Neural cell (in vitro differentiated cells): ENCODE results near the gene BIK. TPM values are rescaled to one million over a fixed set of nuclear protein-coding genes. Genes with fewer than 3 reads are reported as not detected.

Experiments used
- H2AFZ ChIP-seq: fragments of 200-600, 300-800 bp; sonication (generic), shearing (Covaris generic); 2 replicates; pipeline ENCODE4 v1.6.0; 2014; ENCODE audit warnings: low read depth, mild to moderate bottlenecking, antibody characterized with exemption, low read length, moderate library complexity
- H3F3A ChIP-seq: fragments of 200-600 bp; shearing (Covaris generic); 2 replicates; pipeline ENCODE4 v1.6.1; 2016; ENCODE audit warnings: mild to moderate bottlenecking, moderate library complexity, mixed read lengths, antibody characterized with exemption, low read length; ENCODE audit not compliant: insufficient read depth, poor library complexity, severe bottlenecking
- H3K27ac ChIP-seq: fragments of 200-600, 300-800 bp; sonication (generic), shearing (Covaris generic); 2 replicates; pipeline ENCODE4 v1.5.1; 2014; ENCODE audit warnings: mild to moderate bottlenecking, low read length, moderate library complexity
- H3K27me3 ChIP-seq: fragments of 300-800, 200-600 bp; sonication (generic), shearing (Covaris generic); 2 replicates; pipeline ENCODE4 v1.6.0; 2014; ENCODE audit warnings: mild to moderate bottlenecking, low read depth, low read length, moderate library complexity; ENCODE audit not compliant: insufficient read depth
- H3K36me3 ChIP-seq: fragments of 300-800, 200-600 bp; sonication (generic), shearing (Covaris generic); 2 replicates; pipeline ENCODE4 v1.5.1; 2014; ENCODE audit warnings: mild to moderate bottlenecking, antibody characterized with exemption, low read length, moderate library complexity; ENCODE audit not compliant: insufficient read depth
- H3K4me2 ChIP-seq: fragments of 300-800, 200-600 bp; sonication (generic), shearing (Covaris generic); 2 replicates; pipeline ENCODE4 v1.6.0; 2014; ENCODE audit warnings: mild to moderate bottlenecking, low read length
- H3K4me3 ChIP-seq: fragments of 300-800, 200-600 bp; sonication (generic), shearing (Covaris generic); 2 replicates; pipeline ENCODE4 v1.5.1; 2014; ENCODE audit warnings: mild to moderate bottlenecking, low read length, moderate library complexity
- H3K79me2 ChIP-seq: fragments of 200-600 bp; shearing (Covaris generic); replicated peaks from 2 replicates; pipeline ENCODE4 v1.6.0; 2014; ENCODE audit warnings: mild to moderate bottlenecking, low read length, moderate library complexity; ENCODE audit not compliant: insufficient read depth
- H3K9ac ChIP-seq: fragments of 300-800, 200-600 bp; sonication (generic), shearing (Covaris generic); 2 replicates; pipeline ENCODE4 v1.6.1; 2016; ENCODE audit warnings: mild to moderate bottlenecking, low read length, mixed read lengths
- H3K9me2 ChIP-seq: fragments of 200-600 bp; shearing (Covaris generic); 2 replicates; pipeline ENCODE4 v1.6.1; 2016; ENCODE audit warnings: mild to moderate bottlenecking, low read length, mixed read lengths; ENCODE audit not compliant: insufficient read depth
- H3K9me3 ChIP-seq: fragments of 200-600, 300-800 bp; sonication (generic), shearing (Covaris generic); 2 replicates; pipeline ENCODE4 v1.6.1; 2016; ENCODE audit warnings: mild to moderate bottlenecking, mixed run types, low read length, moderate library complexity, mixed read lengths
- H4K20me1 ChIP-seq: fragments of 200-600 bp; shearing (Covaris generic); 2 replicates; pipeline ENCODE4 v1.6.1; 2016; ENCODE audit warnings: mild to moderate bottlenecking, mixed run types; ENCODE audit not compliant: insufficient read depth
- CTCF ChIP-seq: fragments of 450-650 bp; IDR thresholded peaks from 2 replicates; pipeline ENCODE4 v1.5.1; 2014; ENCODE audit warnings: antibody characterized with exemption, mild to moderate bottlenecking, moderate library complexity; ENCODE audit not compliant: poor library complexity, severe bottlenecking
- EP300 ChIP-seq: fragments of 450-650 bp; conservative IDR thresholded peaks from 2 replicates; pipeline ENCODE4 v1.6.1; 2014; ENCODE audit warnings: antibody characterized with exemption, mild to moderate bottlenecking, moderate library complexity; ENCODE audit not compliant: poor library complexity, severe bottlenecking
- EZH2 ChIP-seq: fragments of 200-600, 300-800 bp; shearing (Covaris generic), sonication (generic); IDR thresholded peaks from 2 replicates; pipeline ENCODE4 v1.6.1; 2014; ENCODE audit warnings: antibody characterized with exemption, low read length, borderline replicate concordance, mild to moderate bottlenecking; ENCODE audit not compliant: insufficient read depth, poor library complexity, severe bottlenecking
- MXI1 ChIP-seq: fragments of 450-650 bp; conservative IDR thresholded peaks from 2 replicates; pipeline ENCODE4 v1.6.1; 2014; ENCODE audit warnings: antibody characterized with exemption, mild to moderate bottlenecking; ENCODE audit not compliant: poor library complexity, severe bottlenecking
- POLR2AphosphoS5 ChIP-seq: IDR thresholded peaks from 2 replicates; pipeline ENCODE4 v1.6.1; 2012
- RAD21 ChIP-seq: fragments of 450-650 bp; conservative IDR thresholded peaks from 2 replicates; pipeline ENCODE4 v1.6.1; 2014; ENCODE audit warnings: antibody characterized with exemption, mild to moderate bottlenecking, moderate library complexity
- REST ChIP-seq: IDR thresholded peaks from 2 replicates; pipeline ENCODE4 v1.6.1; 2012; ENCODE audit warnings: borderline replicate concordance
- SMC3 ChIP-seq: fragments of 450-650 bp; conservative IDR thresholded peaks from 2 replicates; pipeline ENCODE4 v1.6.1; 2014; ENCODE audit warnings: antibody characterized with exemption, mild to moderate bottlenecking, moderate library complexity; ENCODE audit not compliant: poor library complexity
- TAF1 ChIP-seq: IDR thresholded peaks from 2 replicates; pipeline ENCODE4 v1.6.1; 2012; ENCODE audit warnings: low read depth
- polyA plus RNA-seq: library from polyadenylated mRNA; depleted of rRNA; stranded (reverse); fragments of >200 nt; gene quantifications from 2 replicates; pipeline ENCODE4 v1.2.3, GENCODE V29; 2014

Gene BIK
- polyA plus RNA-seq, 1 donor from 2014 or later = 3.1 TPM

DNA sequence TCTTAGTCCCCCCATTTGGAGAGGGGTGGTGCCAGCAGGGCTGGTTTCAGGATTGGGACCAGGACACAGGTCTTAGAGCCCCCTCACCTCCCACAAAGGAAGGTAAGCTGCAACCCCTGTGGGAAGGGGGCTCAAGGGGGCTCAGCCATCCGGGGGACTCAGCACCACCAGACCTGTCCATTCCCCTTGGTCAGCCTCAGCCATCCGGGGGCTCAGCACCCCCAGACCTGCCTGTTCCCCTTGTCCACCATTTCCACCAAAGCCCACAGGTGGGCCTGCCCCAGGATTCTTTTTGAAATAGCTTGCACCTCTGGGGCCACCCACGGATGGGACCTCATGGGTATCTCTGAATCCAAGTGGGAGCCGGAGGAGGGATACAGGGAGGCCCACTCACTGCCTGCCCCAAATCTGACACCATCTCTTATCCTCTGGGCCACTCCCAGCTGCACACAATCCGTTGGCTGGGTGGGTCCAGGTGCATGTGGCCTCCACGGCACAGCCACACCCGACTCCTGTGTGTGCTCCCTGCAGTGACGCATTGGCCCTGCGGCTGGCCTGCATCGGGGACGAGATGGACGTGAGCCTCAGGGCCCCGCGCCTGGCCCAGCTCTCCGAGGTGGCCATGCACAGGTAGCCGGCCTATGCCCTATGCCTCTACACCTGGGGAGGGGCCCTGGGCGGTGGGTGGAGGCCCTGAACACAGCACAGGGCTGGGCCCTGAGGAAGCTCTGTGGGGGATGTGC lies 16.8 kb downstream of the BIK start:
- Histone ChIP-seq H4K20me1 (no peaks in the 10 kb centered on the region), H3K4me2 (no peak overlapping the region), H3F3A (no peaks in the 10 kb centered on the region), H3K4me3 (no peak overlapping the region), H3K9ac (no peak overlapping the region), H2AFZ (no peak overlapping the region), H3K9me2 (no peaks in the 10 kb centered on the region), H3K36me3 (no peaks in the 10 kb centered on the region), H3K79me2 (no peaks in the 10 kb centered on the region), H3K27ac (no peak overlapping the region), H3K27me3 (no peaks in the 10 kb centered on the region), H3K9me3 (no peaks in the 10 kb centered on the region)
- no peak for TF ChIP-seq SMC3
- no peak for TF ChIP-seq MXI1
- TF ChIP-seq RAD21 = no peak
- TF ChIP-seq POLR2AphosphoS5 = no peak
- no peak for TF ChIP-seq TAF1
- no peak for TF ChIP-seq EP300
- no peak for TF ChIP-seq REST
- TF ChIP-seq CTCF = no peak
- no peak for TF ChIP-seq EZH2

GRCh38 chr22:43128116-43128515 lies 17.6 kb downstream of the BIK start:
- Histone ChIP-seq H2AFZ (no peak overlapping the region), H4K20me1 (no peaks in the 10 kb centered on the region), H3F3A (no peaks in the 10 kb centered on the region), H3K27ac (no peak overlapping the region), H3K36me3 (no peaks in the 10 kb centered on the region), H3K9me2 (no peaks in the 10 kb centered on the region), H3K4me2 (no peak overlapping the region), H3K4me3 (no peak overlapping the region), H3K9ac (no peak overlapping the region), H3K27me3 (no peaks in the 10 kb centered on the region), H3K9me3 (no peaks in the 10 kb centered on the region), H3K79me2 (no peaks in the 10 kb centered on the region)
- TF ChIP-seq EZH2 (no peak), SMC3 (no peak), EP300 (no peak), POLR2AphosphoS5 (no peak), REST (no peak), MXI1 (no peak), TAF1 (no peak), RAD21 (no peak), CTCF (no peak)
